Measurements from ENCODE around the gene FLNA. TPM values are rescaled to one million over a fixed set of nuclear protein-coding genes. Genes with fewer than 3 reads are reported as not detected.

Gene FLNA
- total RNA-seq, 2 donors from 2014 or later, result 230 to 308 TPM

GRCh38 chrX:154368630-154369448 is 5.6 kb downstream of the FLNA start:
- TF ChIP-seq CTCF (IDR thresholded peaks at IDR 0.05), result no peak
- TF ChIP-seq POLR2A (IDR thresholded peaks at IDR 0.05), result peak; percentile 14 to 58 (median 54)
- 0 to 54% methylated on average over 1 to 3 of the region's 16 CpGs for WGBS, 2 donors
- H3K36me3 ChIP-seq (replicated peaks in 1 of 2; ENCODE audit: insufficient read depth in 1 of 2, low read depth in 2 of 2), result no peaks in the 10 kb centered on the region
- H3K27ac ChIP-seq, result peak overlapping the region; percentile 50 to 84 (median 79)
- H3K9me3 ChIP-seq, result no peaks in the 10 kb centered on the region
- no peak for ATAC-seq
- no peak overlapping the region for H3K4me3 ChIP-seq
- peak; percentile 39 to 76 (median 56) for DNase-seq
- peaks cover 32% of the 10 kb centered on the region for H3K4me1 ChIP-seq
- no peaks in the 10 kb centered on the region for H3K27me3 ChIP-seq
- intact Hi-C loops (cut with DNase I), result no loop called here

GRCh38 chrX:154367474-154368308 is 6.7 kb downstream of the FLNA start:
- TF ChIP-seq CTCF (IDR thresholded peaks at IDR 0.05) (no peak), POLR2A (IDR thresholded peaks at IDR 0.05) (no peak)
- peak overlapping the region in 2 of 4 donors; percentile 80 to 84 for H3K27ac ChIP-seq
- peaks cover 20% of the 10 kb centered on the region for H3K4me1 ChIP-seq
- no peaks in the 10 kb centered on the region for H3K27me3 ChIP-seq
- H3K36me3 ChIP-seq (replicated peaks in 1 of 2; ENCODE audit: insufficient read depth in 1 of 2, low read depth in 2 of 2), result no peaks in the 10 kb centered on the region
- 90% methylated on average over 11 of the region's 31 CpGs; no CpG with 5 or more reads in 1 of the 2 donors for WGBS, 2 donors
- DNase-seq, result no peak
- intact Hi-C loops (cut with DNase I), result no loop called here
- H3K9me3 ChIP-seq, result no peaks in the 10 kb centered on the region
- no peak overlapping the region for H3K4me3 ChIP-seq
- no peak for ATAC-seq

- intact Hi-C loops (cut with DNase I), result no loop called here
- Histone ChIP-seq H3K9me3 (no peaks in the 10 kb centered on the region), H3K27me3 (no peaks in the 10 kb centered on the region), H3K4me1 (peaks cover 15% of the 10 kb centered on the region), H3K36me3 (replicated peaks in 1 of 2; ENCODE audit: insufficient read depth in 1 of 2, low read depth in 2 of 2) (no peaks in the 10 kb centered on the region), H3K4me3 (no peak overlapping the region), H3K27ac (no peak overlapping the region)
- TF ChIP-seq POLR2A (IDR thresholded peaks at IDR 0.05), result no peak
- no peak for TF ChIP-seq CTCF (IDR thresholded peaks at IDR 0.05)
- 85% methylated on average over 8 of the region's 11 CpGs; no CpG with 5 or more reads in 1 of the 2 donors for WGBS, 2 donors
- no peak for DNase-seq
- ATAC-seq, result no peak
Observed at GRCh38 chrX:154366666-154367055, 7.8 kb downstream of the FLNA start.

GRCh38 chrX:154365997-154366665 is 8.3 kb downstream of the FLNA start:
- 77% methylated on average over 7 of the region's 32 CpGs; no CpG with 5 or more reads in 1 of the 2 donors for WGBS, 2 donors
- intact Hi-C loops (cut with DNase I), result no loop called here
- no peak for ATAC-seq
- H3K4me1 ChIP-seq, result peaks cover 14% of the 10 kb centered on the region
- no peaks in the 10 kb centered on the region for H3K27me3 ChIP-seq
- DNase-seq, result no peak
- no peaks in the 10 kb centered on the region for H3K9me3 ChIP-seq
- no peaks in the 10 kb centered on the region for H3K36me3 ChIP-seq (replicated peaks in 1 of 2; ENCODE audit: insufficient read depth in 1 of 2, low read depth in 2 of 2)
- H3K27ac ChIP-seq, result no peak overlapping the region
- TF ChIP-seq CTCF (IDR thresholded peaks at IDR 0.05) (no peak), POLR2A (IDR thresholded peaks at IDR 0.05) (no peak)
- H3K4me3 ChIP-seq, result no peak overlapping the region
